ENCODE results near the gene POLN.

Gene POLN

GRCh38 chr4:2066571-2067445, 175.1 kb downstream of the POLN start:
- TF ChIP-seq, protein P1, sequence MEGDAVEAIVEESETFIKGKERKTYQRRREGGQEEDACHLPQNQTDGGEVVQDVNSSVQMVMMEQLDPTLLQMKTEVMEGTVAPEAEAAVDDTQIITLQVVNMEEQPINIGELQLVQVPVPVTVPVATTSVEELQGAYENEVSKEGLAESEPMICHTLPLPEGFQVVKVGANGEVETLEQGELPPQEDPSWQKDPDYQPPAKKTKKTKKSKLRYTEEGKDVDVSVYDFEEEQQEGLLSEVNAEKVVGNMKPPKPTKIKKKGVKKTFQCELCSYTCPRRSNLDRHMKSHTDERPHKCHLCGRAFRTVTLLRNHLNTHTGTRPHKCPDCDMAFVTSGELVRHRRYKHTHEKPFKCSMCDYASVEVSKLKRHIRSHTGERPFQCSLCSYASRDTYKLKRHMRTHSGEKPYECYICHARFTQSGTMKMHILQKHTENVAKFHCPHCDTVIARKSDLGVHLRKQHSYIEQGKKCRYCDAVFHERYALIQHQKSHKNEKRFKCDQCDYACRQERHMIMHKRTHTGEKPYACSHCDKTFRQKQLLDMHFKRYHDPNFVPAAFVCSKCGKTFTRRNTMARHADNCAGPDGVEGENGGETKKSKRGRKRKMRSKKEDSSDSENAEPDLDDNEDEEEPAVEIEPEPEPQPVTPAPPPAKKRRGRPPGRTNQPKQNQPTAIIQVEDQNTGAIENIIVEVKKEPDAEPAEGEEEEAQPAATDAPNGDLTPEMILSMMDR (conservative IDR thresholded peaks at IDR 0.05; ENCODE audit: low read length), result no peak
- DNase-seq (ENCODE audit: low read depth), result no peak
- no peak overlapping the region for H3K4me3 ChIP-seq (ENCODE audit: low read length)

DNA sequence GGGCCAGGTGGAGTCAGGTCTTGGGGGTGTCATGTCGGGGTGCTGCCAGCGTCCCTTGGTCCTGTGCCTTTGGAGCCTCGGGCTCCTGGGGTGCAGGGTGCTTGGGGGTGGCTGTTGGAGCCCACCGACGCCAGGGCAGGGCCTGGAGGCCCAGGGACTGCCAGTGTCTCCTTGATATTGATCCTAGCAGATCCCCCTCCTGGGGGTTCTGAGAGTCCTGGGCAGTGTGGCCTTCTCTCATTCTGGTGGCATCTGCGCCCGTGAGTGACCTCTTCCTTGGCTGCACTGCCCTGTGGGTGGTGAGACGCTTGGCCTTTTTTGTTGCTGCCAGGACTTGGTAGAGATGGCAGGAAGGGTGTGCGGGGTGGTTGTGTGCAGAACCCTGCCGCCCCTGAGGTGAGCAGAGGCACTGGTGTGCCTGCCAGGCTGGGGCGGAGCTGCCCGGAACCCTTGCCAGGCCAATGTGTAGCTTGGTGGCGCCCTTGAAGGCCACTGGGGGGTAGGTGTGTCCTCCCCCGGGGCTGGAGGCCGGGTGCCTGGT, 175.8 kb downstream of the POLN start:
- DNase-seq (ENCODE audit: low read depth), result no peak
- H3K4me3 ChIP-seq (ENCODE audit: low read length), result no peak overlapping the region
- TF ChIP-seq, protein P1 (conservative IDR thresholded peaks at IDR 0.05; ENCODE audit: low read length), result no peak

DNA sequence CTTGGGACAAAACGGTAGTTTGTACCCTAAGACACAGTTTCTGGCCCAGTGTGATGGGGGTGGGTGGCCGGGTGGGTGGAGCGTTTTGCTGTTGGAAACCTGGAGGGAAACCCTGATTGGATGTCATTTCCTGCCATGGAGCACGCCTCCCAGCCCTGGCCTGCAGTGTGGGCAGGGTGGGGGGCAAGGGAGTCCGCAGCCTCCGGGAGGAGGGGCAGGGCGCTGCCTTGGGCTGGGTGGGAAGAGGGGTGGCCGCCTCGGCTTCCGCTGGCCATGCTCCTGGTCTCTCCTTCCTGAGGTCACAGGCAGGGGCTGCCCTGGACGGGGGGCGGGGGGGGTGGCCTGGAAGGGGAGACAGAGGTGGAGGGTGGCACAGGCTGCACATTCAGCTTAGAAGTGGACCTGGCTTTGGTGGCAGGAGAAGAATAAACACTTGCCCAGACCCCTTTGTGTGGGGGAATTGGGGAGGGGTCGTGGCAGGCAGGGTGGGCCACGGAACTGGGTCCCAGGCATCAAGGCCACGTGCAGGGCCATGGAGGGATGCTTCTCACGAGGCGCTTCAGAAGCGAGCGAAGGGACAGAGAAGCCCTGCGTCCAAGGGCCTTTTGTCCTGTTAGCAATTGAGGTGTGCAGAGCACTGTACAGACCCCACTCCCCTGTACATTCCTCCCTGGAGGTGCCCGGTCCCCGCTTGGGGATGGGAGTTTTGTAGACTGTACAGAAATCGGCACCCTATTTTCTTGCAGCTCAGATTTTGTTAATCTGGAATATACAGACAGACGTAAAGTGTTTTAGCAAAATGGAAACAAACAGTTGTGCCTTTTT, 176.6 kb downstream of the POLN start:
- H3K4me3 ChIP-seq (ENCODE audit: low read length), result no peak overlapping the region
- TF ChIP-seq, protein P1 (conservative IDR thresholded peaks at IDR 0.05; ENCODE audit: low read length), result no peak

DNA sequence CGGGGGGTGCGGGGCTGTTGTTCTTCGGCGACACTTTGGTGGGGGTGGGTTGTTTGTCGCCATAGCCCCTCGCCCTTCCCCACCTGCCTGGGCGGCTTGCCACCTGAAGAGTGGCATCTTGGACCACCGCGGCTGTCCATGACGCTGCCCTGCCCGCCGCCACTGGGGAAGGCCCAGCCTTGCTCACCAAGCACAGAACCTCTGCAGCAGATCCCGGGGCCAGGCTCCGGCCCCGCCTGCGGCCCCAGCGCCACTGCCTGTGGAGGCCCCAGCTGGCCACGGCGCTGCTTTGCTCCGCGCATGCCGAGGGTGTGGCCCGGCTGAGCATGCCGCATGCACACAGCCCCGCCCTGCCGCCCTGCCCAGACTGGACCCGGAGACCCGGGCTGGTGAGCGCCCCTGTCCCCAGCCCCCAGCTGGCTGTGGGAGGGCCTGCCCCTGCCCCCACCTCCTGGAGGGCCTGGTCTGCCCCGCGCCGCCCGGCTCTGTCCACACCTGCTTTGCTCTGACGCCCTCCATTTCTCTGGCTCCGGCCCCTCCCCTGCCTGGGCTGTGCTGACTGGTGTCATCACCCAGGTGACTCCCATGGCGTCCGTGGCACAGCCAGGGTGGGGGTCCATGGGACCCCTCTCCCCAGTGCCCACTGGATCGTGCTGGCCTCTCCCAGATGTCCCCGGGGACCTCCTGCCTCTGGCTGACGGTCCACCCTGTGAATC, 177.5 kb downstream of the POLN start:
- H3K4me3 ChIP-seq (ENCODE audit: low read length), result no peak overlapping the region
- TF ChIP-seq, protein P1 (conservative IDR thresholded peaks at IDR 0.05; ENCODE audit: low read length), result no peak
- no peak for DNase-seq (ENCODE audit: low read depth)

More for the DNA sequence above, 176.6 kb downstream of the POLN start:
- DNase-seq (ENCODE audit: low read depth), result no peak

DNA sequence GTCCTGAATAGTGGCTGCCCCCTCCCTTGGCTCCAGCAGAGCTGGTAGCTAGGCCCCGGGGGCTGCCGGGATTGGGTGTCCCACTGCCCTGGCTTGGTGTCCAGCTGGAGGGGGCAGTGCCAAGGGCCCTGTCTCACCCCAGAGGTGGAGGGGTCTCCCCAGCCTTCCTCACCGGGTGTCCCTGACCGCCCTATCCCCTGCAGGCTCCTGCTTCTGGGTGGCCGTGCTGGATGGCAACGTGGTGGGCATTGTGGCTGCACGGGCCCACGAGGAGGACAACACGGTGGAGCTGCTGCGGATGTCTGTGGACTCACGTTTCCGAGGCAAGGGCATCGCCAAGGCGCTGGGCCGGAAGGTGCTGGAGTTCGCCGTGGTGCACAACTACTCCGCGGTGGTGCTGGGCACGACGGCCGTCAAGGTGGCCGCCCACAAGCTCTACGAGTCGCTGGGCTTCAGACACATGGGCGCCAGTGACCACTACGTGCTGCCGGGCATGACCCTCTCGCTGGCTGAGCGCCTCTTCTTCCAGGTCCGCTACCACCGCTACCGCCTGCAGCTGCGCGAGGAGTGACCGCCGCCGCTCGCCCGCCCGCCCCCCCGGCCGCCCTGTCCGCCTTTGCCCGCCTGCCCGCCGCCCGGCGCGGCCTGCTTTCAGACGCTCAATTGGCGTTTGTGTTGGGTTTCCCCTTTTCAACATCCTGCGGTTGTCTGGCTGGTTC, 178.2 kb downstream of the POLN start:
- DNase-seq (ENCODE audit: low read depth), result no peak
- TF ChIP-seq, protein P1 (conservative IDR thresholded peaks at IDR 0.05; ENCODE audit: low read length), result no peak
- H3K4me3 ChIP-seq (ENCODE audit: low read length), result no peak overlapping the region

DNA sequence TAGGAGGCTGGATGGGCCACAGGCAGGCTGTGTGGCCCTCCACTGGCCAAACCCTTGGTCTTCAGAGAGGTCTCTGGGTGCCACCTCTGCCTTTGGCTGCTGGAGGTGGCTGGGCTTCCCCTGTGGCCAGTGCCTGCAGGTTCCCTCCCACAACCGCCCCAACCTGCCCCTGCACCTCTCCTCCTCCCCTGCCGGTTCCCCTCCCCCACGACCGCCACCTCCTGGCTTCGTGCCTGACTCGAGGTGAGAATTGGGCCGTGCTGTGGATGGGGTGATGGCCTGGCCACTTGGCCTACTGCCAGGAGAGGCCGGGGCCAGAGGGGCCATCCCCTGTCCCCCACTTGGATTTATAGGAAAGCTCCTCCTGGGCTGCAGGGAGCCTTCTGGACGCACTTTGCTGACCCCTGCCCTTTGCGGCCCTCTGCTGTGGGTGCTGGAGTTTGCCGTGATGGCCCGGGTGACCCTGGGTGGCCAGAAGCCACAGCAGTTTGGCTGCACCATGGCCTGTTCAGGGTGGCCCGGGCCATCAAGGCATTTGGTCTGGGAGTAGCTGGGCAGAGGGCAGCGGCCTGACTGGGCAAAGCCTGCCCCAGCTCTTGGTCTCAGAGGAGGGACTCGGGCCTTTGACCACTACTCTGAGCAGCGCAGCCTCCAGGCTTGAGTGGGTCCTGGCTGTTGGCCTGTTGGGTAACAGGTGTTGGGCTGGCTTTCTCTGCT, 179.0 kb downstream of the POLN start:
- no peak overlapping the region for H3K4me3 ChIP-seq (ENCODE audit: low read length)
- DNase-seq (ENCODE audit: low read depth), result no peak
- TF ChIP-seq, protein P1 (conservative IDR thresholded peaks at IDR 0.05; ENCODE audit: low read length), result no peak

Measured in AG10803 (cell line).